DMS114 treated with DMSO at 0.1 percent for 48 hours (cell line): ENCODE data around the gene NCR2.
A peak's percentile ranks its signal among the peaks of the same experiment; 100 is the strongest.

Experiments used
- DNase-seq: peaks from one replicate; lab custom pipeline; 2025; ENCODE audit not compliant: unreplicated experiment; lab: John Stamatoyannopoulos, UW

Gene NCR2

DNA sequence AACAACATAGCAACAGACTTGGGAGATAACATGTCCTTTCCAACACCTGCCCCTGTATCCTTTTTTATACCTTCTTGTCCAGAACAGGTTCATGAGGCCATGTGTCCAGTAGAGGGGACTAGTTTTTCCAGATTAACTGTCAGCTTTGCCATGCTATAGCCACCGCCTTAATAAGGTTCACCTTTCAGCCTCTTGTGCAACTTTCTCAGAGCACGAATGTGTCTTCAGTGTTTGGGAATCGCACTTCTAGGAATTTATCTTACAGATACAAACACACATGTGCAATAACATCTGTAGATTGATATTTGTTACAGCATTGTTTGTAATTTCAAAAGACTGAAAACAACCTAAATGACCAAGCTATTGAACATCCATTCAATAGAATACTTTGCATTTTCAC is 21.4 kb downstream of the NCR2 start:
- no peak for DNase-seq

DNA sequence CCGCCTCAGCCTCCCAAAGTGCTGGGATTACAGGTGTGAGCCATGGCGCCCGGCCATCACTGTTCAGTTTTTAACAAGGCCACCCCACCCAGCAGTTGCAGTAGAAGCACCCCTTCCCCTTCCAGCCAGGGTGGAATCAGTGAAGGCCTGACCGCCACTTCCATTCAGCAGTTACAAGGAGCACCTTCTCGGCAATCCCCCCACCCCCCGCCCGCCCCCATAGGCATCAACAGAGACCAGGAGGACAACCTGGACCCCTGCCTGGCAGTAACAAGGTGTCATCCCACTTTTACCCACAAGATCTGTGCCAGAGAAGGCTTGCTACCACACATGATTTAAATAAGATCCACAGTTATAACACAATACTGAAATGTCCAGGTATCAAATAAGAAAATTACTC is 23.1 kb downstream of the NCR2 start:
- no peak for DNase-seq

DNA sequence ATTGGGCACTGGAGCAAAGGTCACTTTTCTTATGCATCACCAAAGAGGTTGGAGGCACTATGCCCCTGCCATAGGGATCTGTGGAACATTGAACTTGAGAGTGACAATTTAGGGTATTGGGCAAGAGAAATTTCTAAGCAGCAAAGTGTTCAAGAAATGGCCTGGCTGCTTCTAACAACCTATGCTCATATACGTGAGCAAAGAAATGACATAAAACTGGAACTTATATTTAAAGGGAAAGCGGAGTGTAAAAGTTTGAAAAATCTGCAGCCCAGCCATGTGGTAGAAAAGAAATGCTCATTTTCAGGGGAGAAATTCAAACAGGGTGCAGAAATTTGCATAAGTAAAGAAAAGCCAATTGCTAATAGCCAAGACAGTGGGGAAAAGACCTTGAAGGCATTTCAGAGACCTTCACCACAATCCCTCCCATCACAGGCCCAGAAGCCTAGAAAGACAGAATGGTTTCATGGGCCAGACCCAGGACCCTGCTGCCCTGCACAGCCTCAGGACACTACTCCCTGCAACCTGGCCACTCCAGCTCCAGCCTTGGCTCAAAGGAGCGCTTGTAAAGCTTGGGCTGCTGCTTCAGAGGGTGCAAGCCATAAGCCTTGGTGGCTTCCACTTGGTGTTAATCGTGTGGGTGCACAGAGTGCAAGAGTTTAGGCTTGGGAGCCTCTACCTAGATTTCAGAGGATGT is 24.4 kb downstream of the NCR2 start:
- DNase-seq = no peak

DNA sequence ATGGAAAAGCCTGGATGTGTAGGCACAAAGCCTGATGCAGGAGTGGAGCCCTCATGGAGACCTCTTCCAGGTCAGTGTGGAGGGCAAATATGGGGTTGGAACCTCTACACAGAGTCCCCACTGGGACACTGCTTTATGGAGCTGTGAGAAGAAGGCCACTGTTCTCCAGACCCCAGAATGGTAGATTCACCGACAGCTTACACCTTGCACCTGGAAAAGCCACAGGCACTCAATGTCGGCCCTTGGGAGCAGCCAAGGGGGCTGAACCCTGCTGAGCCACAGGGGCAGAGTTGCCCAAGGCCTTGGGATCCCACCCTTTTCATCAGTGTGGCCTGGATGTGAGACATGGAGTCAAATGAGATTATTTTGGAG is 24.9 kb downstream of the NCR2 start:
- no peak for DNase-seq

DNA sequence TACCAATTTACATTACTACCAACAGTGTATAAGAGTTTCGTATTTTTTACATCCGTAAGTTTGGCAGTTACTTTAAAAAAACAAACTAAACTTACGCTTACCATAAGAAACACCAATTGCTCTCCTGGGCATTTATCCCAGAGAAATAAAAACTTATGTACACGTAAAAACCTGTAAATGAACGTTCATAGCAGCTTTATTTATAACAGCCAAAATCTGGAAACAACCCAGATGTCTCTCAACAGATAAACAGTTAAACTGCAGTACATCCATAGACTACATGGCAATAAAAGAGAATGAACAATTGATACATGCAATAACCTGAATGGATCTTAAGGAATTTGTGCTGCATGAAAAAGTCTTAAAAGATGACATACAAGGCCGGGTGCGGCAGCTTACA is 30.7 kb downstream of the NCR2 start:
- DNase-seq = no peak

DNA sequence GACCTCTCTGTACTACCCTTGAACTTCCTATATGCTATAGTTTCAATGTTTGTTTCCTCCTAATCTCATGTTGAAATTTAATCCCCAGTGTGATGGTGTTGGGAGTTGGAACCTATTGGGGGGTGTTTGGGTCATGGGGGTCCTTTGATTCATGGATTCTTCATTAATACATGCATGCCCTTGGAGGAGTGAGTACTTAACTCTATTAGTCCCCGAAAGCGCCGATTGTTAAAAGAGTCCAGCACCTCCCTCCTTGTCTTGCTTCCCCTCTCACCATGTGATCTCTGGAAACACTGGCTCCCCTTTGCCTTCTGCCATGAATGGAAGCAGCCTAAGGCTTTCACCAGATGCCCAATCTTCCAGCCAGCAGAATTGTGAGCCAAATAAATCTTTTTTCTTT is 31.7 kb downstream of the NCR2 start:
- DNase-seq = no peak

DNA sequence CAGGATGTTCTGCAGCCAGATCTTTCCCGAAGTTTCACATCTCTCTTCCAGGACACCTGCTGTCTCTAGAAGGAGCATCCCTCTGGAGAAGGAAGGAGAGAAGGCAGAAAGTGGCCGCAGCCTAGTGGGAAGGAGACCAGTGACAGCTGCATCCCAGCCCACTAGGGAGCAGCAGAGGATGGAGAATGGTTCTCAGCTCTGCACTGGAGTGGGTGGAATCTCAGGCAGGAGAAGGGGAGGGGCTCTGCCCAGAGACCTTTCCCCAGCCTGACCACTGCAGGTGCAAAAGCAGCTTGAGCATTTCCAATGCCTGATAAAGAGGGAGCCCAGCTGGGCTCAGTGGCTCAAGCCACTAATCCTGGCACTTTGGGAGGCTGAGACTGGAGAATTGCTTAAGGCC is 32.3 kb downstream of the NCR2 start:
- peak; percentile 80 for DNase-seq

DNA sequence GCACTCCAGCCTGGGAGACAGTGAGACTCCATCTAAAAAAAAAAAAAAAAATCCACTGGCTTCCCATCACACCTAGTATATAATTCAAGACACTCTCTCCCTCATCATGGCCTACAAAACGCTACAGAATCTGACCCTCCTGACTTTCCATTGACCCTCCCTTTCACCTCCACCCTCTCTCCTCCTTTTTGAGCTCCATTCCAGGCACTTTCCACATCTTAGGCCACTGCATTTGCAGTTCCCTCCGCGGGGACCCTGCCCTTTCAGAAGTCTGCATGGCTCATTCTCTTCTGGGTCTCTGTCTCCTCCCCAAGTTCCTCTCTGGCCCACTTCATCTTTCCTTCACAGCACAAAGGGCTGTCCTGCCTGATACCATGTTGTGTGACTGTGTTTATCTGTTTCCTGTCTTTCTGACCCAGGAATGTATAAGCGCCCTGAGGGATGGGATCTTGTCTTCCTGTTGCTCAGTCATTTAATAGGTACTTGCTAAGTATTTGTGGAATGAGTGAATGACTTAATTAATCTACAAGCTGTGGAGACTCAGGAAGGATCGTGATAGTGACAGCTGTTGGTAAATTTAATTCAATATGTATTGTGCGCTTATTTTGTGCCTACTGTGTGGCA is 35.2 kb downstream of the NCR2 start:
- no peak for DNase-seq

DNA sequence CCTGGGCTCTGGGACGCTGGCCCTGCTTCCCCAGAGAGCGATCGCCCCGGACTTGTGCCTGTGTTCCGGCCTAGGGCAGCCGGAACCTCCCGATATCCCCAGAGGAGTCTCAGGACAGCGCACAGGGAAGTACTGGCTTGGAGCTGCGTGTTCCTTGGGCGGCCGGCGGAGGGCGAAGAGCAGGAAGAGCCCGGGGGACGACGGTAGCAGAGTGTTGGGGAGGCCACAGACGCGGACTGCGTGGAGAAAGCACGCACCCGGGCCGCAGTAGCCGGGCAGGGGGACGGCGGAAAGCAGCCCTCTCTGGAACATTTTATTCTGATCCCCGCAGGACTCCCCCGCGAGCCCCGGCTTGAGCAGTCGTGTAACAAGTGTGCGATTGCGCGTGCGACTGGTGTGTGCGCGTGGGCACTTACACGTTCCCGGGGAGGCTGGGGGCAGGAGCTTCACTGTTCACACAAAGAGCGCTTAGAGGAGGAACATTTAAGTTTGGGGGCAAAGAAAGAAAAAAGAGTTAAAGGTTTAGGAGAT is 36.1 kb downstream of the NCR2 start:
- DNase-seq = peak; percentile 79

DNA sequence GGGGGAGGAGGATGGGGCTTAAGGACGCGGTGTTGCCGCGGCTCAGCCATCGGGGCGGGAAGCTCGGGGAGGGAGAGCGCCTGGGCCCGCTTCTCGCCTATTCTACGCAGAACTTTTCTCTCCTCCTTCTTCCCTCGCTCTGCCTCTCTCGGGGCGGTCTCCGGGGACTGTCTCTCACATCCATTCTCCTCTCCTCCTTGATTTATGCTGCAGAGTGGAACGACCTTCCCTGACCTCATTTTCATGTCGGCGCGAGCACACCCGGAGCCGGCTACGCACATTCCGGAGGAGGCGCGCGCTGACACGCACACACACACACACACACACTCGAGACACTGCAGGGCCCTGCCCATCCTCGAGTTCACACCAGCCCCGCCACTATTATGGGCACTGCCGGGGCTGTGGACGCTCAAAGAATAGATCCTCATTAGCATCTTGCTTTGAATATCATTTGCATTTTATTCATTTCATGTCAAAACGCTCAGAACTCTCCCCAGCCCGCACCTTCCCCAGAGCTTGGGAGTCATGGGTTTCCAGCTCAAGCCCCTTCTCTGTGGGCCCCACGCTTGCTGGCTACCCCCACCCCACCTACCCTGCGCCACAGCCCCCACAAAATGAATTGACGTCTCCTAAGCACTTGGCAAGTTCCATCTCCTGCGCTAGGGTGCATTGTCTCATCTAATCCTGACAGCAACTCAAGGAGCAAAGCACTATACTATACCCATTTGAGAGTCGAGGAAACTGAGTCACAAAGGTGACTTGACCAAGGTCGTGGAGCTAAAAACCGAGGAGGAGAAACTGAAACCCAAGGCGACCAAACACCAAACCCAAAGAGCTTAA is 36.8 kb downstream of the NCR2 start:
- peak; percentile 30 for DNase-seq

DNA sequence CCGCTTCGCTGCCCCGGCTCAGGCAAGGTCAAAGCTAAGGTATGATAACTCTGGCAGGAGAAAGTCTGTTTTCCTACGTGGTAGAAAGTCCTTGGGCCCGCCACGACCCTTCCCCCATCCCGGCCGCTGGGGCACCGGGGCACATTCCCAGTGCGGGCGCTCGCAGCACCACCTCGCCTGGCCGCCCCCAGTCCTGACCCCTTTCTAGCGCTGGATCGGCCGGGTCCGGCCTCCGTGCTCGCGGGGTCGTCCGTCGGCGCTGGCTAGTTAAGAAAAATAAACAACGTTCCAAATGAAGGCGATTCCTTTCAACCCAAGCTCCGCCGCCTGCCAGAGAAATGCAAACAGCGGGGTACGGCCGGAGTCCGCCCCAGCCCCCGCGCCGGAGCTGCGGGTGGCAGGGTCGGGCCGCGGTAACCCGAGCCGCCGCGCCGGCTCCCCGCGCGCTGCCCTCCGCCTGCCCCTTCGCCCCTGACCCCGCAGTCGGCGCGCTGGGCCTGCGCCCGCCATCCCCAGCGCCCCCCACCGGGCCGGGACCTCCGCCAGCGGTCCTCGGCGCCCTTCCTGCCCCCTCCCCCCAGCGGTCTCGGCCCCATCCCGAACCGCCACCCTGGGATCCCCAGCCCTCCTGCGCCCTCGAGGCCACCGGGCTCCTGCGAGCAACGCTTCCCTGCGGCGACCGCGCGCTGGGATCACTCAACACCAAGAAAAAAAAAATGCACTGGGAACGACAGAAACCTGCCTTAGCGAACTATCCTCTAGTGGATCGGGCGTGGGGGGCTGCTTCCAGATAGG is 37.6 kb downstream of the NCR2 start:
- DNase-seq = no peak

DNA sequence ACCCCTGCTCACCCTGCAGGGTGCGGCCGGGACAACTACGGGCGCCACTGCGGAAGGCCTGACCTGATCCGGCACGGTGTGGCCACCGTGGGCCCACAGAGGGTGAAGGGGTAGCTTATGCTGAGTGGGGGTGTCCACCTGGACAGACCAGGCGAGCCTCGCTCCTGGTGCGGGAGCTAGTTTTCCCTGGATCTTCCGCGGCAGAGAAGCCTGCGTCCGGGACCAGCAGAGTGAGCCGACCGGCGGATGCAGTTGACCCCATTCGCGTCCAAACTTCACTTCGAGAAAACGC is 38.2 kb downstream of the NCR2 start:
- no peak for DNase-seq

DNA sequence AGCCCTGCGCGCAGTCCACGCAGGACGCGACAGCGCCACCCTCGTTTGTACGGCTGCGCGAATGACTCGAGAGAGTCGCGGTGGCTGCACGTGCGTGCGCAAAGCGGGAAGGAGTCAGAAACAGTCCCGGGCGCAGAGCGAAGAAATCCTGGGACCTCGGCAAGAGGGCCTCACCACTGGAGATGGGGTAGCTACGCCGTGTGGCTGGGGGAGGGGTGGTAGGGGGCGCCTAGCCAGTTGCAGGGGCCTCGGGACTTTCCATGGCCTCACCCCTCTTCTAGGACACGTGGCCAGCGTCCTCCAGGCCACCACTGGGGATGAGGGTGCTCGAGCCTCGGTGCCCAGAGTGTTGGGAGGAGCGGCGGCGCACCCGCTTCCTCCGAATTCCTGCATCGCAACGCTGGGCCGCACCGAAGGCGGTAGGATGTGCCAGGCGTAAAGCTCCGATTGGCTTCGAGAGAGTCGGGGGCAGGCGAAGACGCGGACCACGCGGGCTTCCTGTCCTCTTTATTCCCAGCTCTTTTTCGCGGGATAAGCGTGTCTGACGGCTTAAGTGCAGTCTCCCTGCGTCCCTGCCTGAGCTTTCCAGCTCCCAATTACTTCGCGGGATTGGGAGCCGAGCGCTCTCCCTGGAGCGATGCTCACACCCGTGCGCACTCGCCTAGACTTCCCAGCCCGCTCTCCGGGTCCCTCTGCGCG is 38.7 kb downstream of the NCR2 start:
- no peak for DNase-seq

DNA sequence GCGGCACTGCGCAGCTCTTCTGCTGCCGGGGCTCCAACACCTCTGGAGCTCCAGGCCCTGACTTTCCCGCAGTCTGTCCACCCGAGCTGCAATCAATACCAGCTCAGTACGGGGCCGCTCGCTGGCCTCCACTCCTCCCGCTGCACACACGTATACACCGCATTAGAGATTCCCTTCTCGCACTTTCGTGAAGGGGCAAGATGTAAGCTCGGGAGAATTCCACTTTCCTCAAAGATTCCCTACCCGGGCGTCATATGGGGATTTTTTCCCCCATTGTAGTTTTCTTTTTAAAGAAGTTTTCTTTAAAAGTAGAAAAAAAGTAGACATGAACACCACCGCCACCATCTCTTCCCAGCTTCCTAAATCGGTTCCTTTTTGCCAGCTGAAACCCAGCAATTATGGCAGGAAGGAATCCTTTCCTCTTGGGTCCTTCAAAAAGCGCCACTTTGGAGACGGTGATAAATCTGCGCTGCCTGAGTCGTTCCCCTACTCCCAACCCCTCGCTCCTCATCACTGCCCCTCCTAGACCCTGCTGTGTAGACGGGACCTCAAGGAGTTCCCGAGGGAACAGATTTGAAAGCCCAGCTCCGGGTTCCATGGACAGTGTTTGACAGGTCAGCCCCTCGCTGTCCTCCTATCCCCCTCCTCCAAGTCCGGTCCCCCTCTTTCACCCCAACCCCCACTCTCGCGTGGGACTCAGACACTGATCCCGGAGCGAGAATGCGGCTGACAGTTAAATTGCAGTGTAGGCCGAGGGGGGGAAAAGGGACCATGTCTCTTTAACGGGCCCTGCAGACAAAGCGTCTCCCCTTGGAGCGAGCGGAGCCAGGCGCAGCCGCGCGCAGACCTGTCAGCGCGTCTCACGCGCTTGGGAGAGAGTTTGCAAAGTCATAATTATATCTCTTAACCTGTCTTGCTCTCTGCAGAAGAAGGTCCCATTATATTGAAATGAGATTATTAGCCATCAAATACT is 39.5 kb downstream of the NCR2 start:
- no peak for DNase-seq

DNA sequence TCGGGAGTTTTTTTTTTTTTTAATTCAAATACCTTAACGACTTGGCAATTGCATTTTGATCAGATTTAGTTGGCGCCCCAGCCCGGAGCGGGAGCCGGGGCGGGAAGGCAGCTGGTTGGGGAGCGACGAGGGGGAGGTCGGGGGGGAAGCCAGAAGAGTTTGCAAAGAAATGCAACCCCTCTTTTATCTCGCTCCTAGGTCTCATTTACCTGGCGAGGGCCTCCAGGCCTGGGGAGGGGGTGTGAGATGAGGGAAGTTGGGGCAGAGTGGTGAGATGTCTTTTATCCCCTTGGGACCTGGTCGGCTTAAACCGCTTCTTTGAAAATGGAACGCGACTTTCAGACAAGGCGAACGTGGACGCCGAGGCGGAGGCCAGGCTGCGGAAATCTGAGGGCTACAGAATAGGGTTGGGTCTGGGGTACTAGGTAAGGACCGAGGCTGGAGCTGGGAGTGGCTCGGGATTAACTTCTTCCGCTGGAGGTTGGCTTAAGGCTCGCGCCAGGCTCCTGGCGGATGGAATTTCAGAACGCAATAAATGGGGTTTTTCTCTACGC is 40.3 kb downstream of the NCR2 start:
- DNase-seq = no peak

DNA sequence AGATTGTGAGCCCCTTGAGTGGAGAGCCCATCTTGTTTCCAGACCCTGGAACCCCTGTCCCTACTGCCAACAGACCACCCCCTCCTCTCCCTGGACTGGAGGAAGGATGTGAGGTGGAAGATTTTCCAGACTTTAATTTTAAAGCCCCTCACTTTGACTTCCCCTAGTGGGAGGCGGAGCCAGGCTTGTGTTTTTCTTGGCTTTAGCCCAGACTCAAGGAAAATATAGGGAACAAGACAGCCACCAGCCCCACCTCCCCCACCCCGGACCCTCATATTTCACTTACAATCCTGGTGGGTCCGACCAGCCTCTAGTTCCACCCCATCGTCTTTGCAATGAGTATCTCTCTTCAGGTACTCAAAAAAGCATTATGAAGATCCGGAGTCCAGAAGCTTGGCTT is 40.8 kb downstream of the NCR2 start:
- DNase-seq = no peak

DNA sequence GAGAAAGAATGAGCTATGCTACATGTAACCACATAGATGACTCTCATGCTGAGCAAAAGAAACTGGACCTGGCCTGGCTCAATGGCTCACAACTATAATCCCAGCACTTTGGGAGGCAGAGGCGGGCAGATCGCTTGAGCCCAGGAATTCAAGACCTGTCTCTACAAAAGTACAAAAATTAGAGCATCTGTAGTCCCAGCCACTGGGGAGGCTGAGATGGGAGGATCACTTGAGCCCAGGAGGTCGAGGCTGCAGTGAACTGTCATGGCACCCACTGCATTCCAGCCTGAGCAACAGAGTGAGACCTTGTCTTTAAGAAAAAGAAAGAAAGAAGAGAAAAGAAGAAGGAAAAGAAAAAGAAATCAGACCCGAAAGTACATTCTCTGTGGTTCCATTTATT is 41.7 kb downstream of the NCR2 start:
- DNase-seq = no peak

DNA sequence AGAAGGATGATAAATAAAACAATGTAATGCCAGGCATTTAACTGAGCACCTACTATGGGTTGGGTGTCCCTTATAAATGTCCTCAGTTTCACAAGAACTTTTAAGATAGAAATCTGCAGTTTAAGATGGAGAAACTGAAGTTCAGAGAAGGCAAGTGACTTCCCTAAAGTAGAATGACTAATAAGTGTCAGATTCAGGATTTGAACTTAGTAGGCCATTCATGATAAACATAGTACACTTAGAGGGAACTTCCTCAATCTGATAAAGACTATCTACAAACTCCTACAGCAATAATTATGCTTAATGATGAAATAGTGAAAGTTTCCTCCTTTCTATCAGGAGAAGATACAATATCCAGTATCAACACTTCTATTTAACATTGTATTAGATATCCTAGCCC is 43.9 kb downstream of the NCR2 start:
- DNase-seq = no peak

DNA sequence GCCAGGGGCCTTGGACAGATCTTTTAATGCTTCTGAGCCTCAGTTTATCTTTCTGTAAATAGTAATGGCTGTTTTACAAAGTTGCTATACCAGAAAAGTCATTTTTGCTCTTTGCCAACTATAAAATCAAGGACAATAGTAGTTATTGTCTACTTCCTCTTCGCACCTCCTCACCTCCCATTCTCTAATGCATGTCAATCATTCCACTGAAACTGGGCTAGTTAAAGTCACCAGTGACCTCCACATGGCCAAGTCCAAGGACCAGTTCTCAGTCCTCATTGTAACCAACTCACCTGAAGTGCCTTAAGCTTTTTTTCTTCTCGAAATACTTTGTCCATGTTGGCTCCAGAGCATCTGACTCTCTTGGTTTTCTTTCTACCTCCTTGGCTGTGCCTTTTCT is 51.2 kb downstream of the NCR2 start:
- DNase-seq = no peak
